ENCODE data around the gene MYL4. TPM values are rescaled to one million over a fixed set of nuclear protein-coding genes. Genes with fewer than 3 reads are reported as not detected.
"Not testable (repeated sequence)": the region's sequence is repeated elsewhere in the genome, so short reads cannot be mapped to it uniquely, and the experiment has no call there.

Gene MYL4
- total RNA-seq, 1 donor from 2014 or later: not detected

- Histone ChIP-seq H3K27me3 (ENCODE audit: control insufficient read depth, insufficient read depth, low read length) (no peaks in the 10 kb centered on the region), H3K36me3 (ENCODE audit: control insufficient read depth, insufficient read depth, low read length) (no peaks in the 10 kb centered on the region), H3K4me3 (ENCODE audit: low read depth, low read length) (no peak overlapping the region)
- no peak for TF ChIP-seq CTCF (IDR thresholded peaks at IDR 0.05; ENCODE audit: insufficient read depth, low read length, poor library complexity, severe bottlenecking)
- no peak for DNase-seq (ENCODE audit: low read depth)
These were observed 351 bp downstream of the MYL4 start for GRCh38 chr17:47209499-47209898.

GRCh38 chr17:47210105-47210504, 957 bp downstream of the MYL4 start:
- H3K4me3 ChIP-seq (ENCODE audit: low read depth, low read length): no peak overlapping the region
- no peak for TF ChIP-seq CTCF (IDR thresholded peaks at IDR 0.05; ENCODE audit: insufficient read depth, low read length, poor library complexity, severe bottlenecking)
- no peak for DNase-seq (ENCODE audit: low read depth)
- H3K27me3 ChIP-seq (ENCODE audit: control insufficient read depth, insufficient read depth, low read length): no peaks in the 10 kb centered on the region
- no peaks in the 10 kb centered on the region for H3K36me3 ChIP-seq (ENCODE audit: control insufficient read depth, insufficient read depth, low read length)

- no peak for TF ChIP-seq CTCF (IDR thresholded peaks at IDR 0.05; ENCODE audit: insufficient read depth, low read length, poor library complexity, severe bottlenecking)
- H3K27me3 ChIP-seq (ENCODE audit: control insufficient read depth, insufficient read depth, low read length): no peaks in the 10 kb centered on the region
- DNase-seq (ENCODE audit: low read depth): no peak
- no peak overlapping the region for H3K4me3 ChIP-seq (ENCODE audit: low read depth, low read length)
- no peaks in the 10 kb centered on the region for H3K36me3 ChIP-seq (ENCODE audit: control insufficient read depth, insufficient read depth, low read length)
These were observed 1.6 kb downstream of the MYL4 start for GRCh38 chr17:47210779-47211178.

- no peak overlapping the region for H3K4me3 ChIP-seq (ENCODE audit: low read depth, low read length)
- DNase-seq (ENCODE audit: low read depth): no peak
- H3K36me3 ChIP-seq (ENCODE audit: control insufficient read depth, insufficient read depth, low read length): no peaks in the 10 kb centered on the region
- TF ChIP-seq CTCF (IDR thresholded peaks at IDR 0.05; ENCODE audit: insufficient read depth, low read length, poor library complexity, severe bottlenecking): no peak
- H3K27me3 ChIP-seq (ENCODE audit: control insufficient read depth, insufficient read depth, low read length): no peaks in the 10 kb centered on the region
These were observed 3.3 kb downstream of the MYL4 start for GRCh38 chr17:47212458-47212857.

GRCh38 chr17:47213540-47213939, 4.4 kb downstream of the MYL4 start:
- H3K27me3 ChIP-seq (ENCODE audit: control insufficient read depth, insufficient read depth, low read length): no peaks in the 10 kb centered on the region
- DNase-seq (ENCODE audit: low read depth): no peak
- no peak for TF ChIP-seq CTCF (IDR thresholded peaks at IDR 0.05; ENCODE audit: insufficient read depth, low read length, poor library complexity, severe bottlenecking)
- no peak overlapping the region for H3K4me3 ChIP-seq (ENCODE audit: low read depth, low read length)
- H3K36me3 ChIP-seq (ENCODE audit: control insufficient read depth, insufficient read depth, low read length): no peaks in the 10 kb centered on the region

- TF ChIP-seq CTCF (IDR thresholded peaks at IDR 0.05; ENCODE audit: insufficient read depth, low read length, poor library complexity, severe bottlenecking): no peak
- H3K4me3 ChIP-seq (ENCODE audit: low read depth, low read length): no peak overlapping the region
- H3K36me3 ChIP-seq (ENCODE audit: control insufficient read depth, insufficient read depth, low read length): no peaks in the 10 kb centered on the region
- H3K27me3 ChIP-seq (ENCODE audit: control insufficient read depth, insufficient read depth, low read length): no peaks in the 10 kb centered on the region
- DNase-seq (ENCODE audit: low read depth): no peak
These were observed 5.8 kb downstream of the MYL4 start for GRCh38 chr17:47214931-47215330.

GRCh38 chr17:47216821-47217220, 7.7 kb downstream of the MYL4 start:
- not testable (repeated sequence) for H3K27me3 ChIP-seq (ENCODE audit: control insufficient read depth, insufficient read depth, low read length); H3K36me3 ChIP-seq (ENCODE audit: control insufficient read depth, insufficient read depth, low read length); H3K4me3 ChIP-seq (ENCODE audit: low read depth, low read length); DNase-seq (ENCODE audit: low read depth)

- not testable (repeated sequence) for DNase-seq (ENCODE audit: low read depth); H3K36me3 ChIP-seq (ENCODE audit: control insufficient read depth, insufficient read depth, low read length); H3K4me3 ChIP-seq (ENCODE audit: low read depth, low read length)
These were observed 8.1 kb downstream of the MYL4 start for GRCh38 chr17:47217279-47217678.

More at GRCh38 chr17:47217279-47217678, 8.1 kb downstream of the MYL4 start:
- H3K27me3 ChIP-seq (ENCODE audit: control insufficient read depth, insufficient read depth, low read length): not testable (repeated sequence)
